ENCODE results near the gene B3GALT2.
"Not testable (repeated sequence)": the region's sequence is repeated elsewhere in the genome, so short reads cannot be mapped to it uniquely, and the experiment has no call there.

The B3GALT2 gene, protein sequence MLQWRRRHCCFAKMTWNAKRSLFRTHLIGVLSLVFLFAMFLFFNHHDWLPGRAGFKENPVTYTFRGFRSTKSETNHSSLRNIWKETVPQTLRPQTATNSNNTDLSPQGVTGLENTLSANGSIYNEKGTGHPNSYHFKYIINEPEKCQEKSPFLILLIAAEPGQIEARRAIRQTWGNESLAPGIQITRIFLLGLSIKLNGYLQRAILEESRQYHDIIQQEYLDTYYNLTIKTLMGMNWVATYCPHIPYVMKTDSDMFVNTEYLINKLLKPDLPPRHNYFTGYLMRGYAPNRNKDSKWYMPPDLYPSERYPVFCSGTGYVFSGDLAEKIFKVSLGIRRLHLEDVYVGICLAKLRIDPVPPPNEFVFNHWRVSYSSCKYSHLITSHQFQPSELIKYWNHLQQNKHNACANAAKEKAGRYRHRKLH

DNA sequence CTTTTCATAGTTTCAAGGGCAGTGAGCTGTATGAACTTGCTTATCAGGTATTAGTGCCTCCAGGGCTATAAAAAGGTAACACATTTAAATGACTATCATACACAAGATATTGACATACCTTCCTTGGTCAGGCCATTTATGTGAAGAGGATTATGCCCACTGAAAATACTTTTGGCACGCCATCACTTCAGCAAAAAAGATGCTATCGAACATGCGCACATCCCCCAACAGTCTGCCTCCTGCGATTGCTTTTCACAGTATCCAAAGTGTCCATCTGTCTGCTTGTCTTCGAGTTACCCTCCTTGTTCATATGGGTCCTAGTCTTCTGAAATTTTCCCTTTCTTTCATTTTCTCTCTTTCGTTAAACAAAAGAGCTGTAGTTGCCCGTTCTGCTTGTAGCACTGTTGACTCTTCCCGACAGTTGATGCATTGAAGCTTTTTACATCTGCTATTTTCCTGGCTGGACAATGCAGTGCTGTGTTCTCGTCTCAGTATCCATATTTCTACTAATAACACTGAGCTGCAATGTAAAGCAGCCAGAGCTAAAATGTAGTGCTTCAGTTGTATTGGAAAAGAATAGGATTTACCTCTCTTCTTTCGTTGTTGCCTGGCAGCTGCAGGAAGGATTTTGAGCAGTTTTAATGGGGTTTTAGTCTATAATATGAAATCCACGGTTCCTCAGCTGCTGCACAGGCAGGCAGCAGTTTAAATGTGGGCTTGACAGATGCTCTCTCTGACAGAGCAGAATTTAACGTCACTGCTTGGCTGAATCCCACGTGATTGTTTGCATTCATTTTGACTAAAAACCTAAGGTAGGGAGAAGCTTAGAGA, at the start of gene B3GALT2:
Gene B3GALT2 (minus strand): TSS at position 713 of the 831 bp plus-strand sequence. CDS start 5,051 bp downstream, outside the sequence.
- H3K36me3 ChIP-seq (ENCODE audit: insufficient read depth, low read length): no peaks in the 10 kb centered on the region
- H3K4me1 ChIP-seq (ENCODE audit: insufficient read depth, low read length, poor library complexity, severe bottlenecking): peaks cover 6% of the 10 kb centered on the region
- H3K9me3 ChIP-seq (ENCODE audit: insufficient read depth, low read depth, low read length): no peaks in the 10 kb centered on the region
- H3K4me3 ChIP-seq (ENCODE audit: low read length, poor library complexity, severe bottlenecking): no peak within 1 kb of the TSS
- H3K9me2 ChIP-seq (replicated peaks; ENCODE audit: low read depth, low read length): no peaks in the 10 kb centered on the region
- no peak within 1 kb of the TSS for H3K9ac ChIP-seq (ENCODE audit: low read depth, low read length, poor library complexity, severe bottlenecking)
- no peak within 1 kb of the TSS for H3K4me2 ChIP-seq (ENCODE audit: low read depth, low read length, poor library complexity, severe bottlenecking)
- H3F3A ChIP-seq (ENCODE audit: low read depth): no peaks in the 10 kb centered on the region
- no peak within 1 kb of the TSS for H2AFZ ChIP-seq (ENCODE audit: low read length)
- H3K27me3 ChIP-seq (ENCODE audit: insufficient read depth, low read length, poor library complexity, severe bottlenecking): no peaks in the 10 kb centered on the region
- TF ChIP-seq EZH2phosphoT487 (IDR thresholded peaks at IDR 0.05; ENCODE audit: borderline replicate concordance): no peak
- H4K20me1 ChIP-seq (ENCODE audit: insufficient read depth, low read length, poor library complexity, severe bottlenecking): peaks cover 66% of the 10 kb centered on the region
- peaks cover 81% of the 10 kb centered on the region for H3K79me2 ChIP-seq (ENCODE audit: insufficient read depth, low read length)

DNA sequence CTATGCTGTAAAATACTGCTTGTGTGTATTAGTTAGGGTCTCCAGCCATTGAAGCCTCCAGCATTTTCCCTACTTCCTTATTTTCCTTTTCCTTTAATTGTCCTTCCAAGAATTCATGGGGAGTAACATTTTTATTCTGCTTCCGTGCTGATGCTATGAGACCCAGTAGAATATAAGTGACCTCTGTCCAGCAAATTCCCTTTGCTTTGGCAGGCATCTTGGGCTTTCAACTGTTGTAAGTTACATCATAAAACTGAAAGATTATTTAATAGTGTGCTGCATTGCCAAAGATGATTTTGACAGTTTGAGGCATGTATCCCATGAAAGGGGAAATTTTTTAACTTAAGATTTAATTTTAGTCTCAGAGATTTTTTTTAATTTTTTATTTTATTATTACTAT, 48.1 kb upstream of the B3GALT2 start:
- no peaks in the 10 kb centered on the region for H3K9me3 ChIP-seq (ENCODE audit: insufficient read depth, low read depth, low read length)
- H4K20me1 ChIP-seq (ENCODE audit: insufficient read depth, low read length, poor library complexity, severe bottlenecking): no peaks in the 10 kb centered on the region
- H3K4me2 ChIP-seq (ENCODE audit: low read depth, low read length, poor library complexity, severe bottlenecking): no peak overlapping the region
- TF ChIP-seq, protein P1, sequence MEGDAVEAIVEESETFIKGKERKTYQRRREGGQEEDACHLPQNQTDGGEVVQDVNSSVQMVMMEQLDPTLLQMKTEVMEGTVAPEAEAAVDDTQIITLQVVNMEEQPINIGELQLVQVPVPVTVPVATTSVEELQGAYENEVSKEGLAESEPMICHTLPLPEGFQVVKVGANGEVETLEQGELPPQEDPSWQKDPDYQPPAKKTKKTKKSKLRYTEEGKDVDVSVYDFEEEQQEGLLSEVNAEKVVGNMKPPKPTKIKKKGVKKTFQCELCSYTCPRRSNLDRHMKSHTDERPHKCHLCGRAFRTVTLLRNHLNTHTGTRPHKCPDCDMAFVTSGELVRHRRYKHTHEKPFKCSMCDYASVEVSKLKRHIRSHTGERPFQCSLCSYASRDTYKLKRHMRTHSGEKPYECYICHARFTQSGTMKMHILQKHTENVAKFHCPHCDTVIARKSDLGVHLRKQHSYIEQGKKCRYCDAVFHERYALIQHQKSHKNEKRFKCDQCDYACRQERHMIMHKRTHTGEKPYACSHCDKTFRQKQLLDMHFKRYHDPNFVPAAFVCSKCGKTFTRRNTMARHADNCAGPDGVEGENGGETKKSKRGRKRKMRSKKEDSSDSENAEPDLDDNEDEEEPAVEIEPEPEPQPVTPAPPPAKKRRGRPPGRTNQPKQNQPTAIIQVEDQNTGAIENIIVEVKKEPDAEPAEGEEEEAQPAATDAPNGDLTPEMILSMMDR (conservative IDR thresholded peaks at IDR 0.05; ENCODE audit: low read length): no peak
- TF ChIP-seq EZH2phosphoT487 (IDR thresholded peaks at IDR 0.05; ENCODE audit: borderline replicate concordance): no peak
- H2AFZ ChIP-seq (ENCODE audit: low read length): no peak overlapping the region
- H3K9me2 ChIP-seq (replicated peaks; ENCODE audit: low read depth, low read length): no peaks in the 10 kb centered on the region
- no peaks in the 10 kb centered on the region for H3K79me2 ChIP-seq (ENCODE audit: insufficient read depth, low read length)
- H3K4me1 ChIP-seq (ENCODE audit: insufficient read depth, low read length, poor library complexity, severe bottlenecking): no peaks in the 10 kb centered on the region
- no peak overlapping the region for H3K4me3 ChIP-seq (ENCODE audit: low read length, poor library complexity, severe bottlenecking)
- peaks cover 50% of the 10 kb centered on the region; the same call in 1 of the 2 replicates for H3K36me3 ChIP-seq (ENCODE audit: insufficient read depth, low read length)
- no peak overlapping the region for H3K9ac ChIP-seq (ENCODE audit: low read depth, low read length, poor library complexity, severe bottlenecking)
- no peaks in the 10 kb centered on the region for H3K27me3 ChIP-seq (ENCODE audit: insufficient read depth, low read length, poor library complexity, severe bottlenecking)
- H3F3A ChIP-seq (ENCODE audit: low read depth): no peaks in the 10 kb centered on the region

DNA sequence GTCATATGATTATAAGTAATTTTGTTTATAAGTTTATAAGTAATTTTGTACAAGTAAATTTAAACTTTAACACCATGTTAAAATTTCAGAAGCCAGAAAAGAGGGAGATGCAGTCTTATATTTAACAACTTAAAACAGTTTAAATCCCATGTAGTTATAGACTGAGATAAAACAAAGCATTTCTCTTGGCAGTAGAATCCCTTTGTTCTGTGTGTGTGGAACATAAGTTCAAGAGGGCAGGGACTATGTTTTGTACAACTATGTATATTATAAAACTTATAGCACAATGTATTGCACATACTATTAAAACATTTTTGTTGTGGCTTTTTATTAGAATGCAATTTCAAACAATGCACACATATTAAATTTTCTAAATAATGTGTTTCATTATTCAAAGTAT, 44.7 kb upstream of the B3GALT2 start:
- not testable (repeated sequence) for H3K79me2 ChIP-seq (ENCODE audit: insufficient read depth, low read length); H3K4me3 ChIP-seq (ENCODE audit: low read length, poor library complexity, severe bottlenecking); H3K9me3 ChIP-seq (ENCODE audit: insufficient read depth, low read depth, low read length); H3K9me2 ChIP-seq (replicated peaks; ENCODE audit: low read depth, low read length); H4K20me1 ChIP-seq (ENCODE audit: insufficient read depth, low read length, poor library complexity, severe bottlenecking); H2AFZ ChIP-seq (ENCODE audit: low read length); H3K27me3 ChIP-seq (ENCODE audit: insufficient read depth, low read length, poor library complexity, severe bottlenecking); H3K4me1 ChIP-seq (ENCODE audit: insufficient read depth, low read length, poor library complexity, severe bottlenecking); H3K9ac ChIP-seq (ENCODE audit: low read depth, low read length, poor library complexity, severe bottlenecking); H3K4me2 ChIP-seq (ENCODE audit: low read depth, low read length, poor library complexity, severe bottlenecking); H3F3A ChIP-seq (ENCODE audit: low read depth)
- H3K36me3 ChIP-seq (ENCODE audit: insufficient read depth, low read length): peaks cover 25% of the 10 kb centered on the region; the same call in 1 of the 2 replicates

DNA sequence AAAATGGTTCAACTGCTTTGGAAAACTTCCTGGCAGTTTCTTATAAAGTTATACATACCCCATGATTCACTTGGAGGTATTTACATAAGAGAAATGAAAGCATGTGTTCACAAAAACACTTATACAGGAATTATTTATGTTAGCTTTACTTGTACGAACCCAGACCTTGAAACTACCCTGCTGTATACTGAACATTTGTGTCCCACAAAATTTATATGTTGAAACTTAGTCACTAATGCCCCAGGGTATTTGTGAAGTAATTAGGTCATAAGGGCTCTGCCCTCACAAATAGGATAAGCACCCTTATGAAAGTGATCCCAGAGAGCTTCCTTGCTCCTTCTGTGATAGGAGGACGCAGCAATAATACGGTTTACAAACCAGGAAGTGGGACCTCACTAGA, 42.7 kb upstream of the B3GALT2 start:
- no peaks in the 10 kb centered on the region for H3K4me1 ChIP-seq (ENCODE audit: insufficient read depth, low read length, poor library complexity, severe bottlenecking)
- H2AFZ ChIP-seq (ENCODE audit: low read length): no peak overlapping the region
- no peaks in the 10 kb centered on the region for H3K9me2 ChIP-seq (replicated peaks; ENCODE audit: low read depth, low read length)
- no peaks in the 10 kb centered on the region for H4K20me1 ChIP-seq (ENCODE audit: insufficient read depth, low read length, poor library complexity, severe bottlenecking)
- no peak overlapping the region for H3K9ac ChIP-seq (ENCODE audit: low read depth, low read length, poor library complexity, severe bottlenecking)
- H3K4me2 ChIP-seq (ENCODE audit: low read depth, low read length, poor library complexity, severe bottlenecking): no peak overlapping the region
- H3K27me3 ChIP-seq (ENCODE audit: insufficient read depth, low read length, poor library complexity, severe bottlenecking): no peaks in the 10 kb centered on the region
- no peaks in the 10 kb centered on the region for H3F3A ChIP-seq (ENCODE audit: low read depth)
- H3K36me3 ChIP-seq (ENCODE audit: insufficient read depth, low read length): peaks cover 19% of the 10 kb centered on the region; the same call in 1 of the 2 replicates
- no peak overlapping the region for H3K4me3 ChIP-seq (ENCODE audit: low read length, poor library complexity, severe bottlenecking)
- no peaks in the 10 kb centered on the region for H3K9me3 ChIP-seq (ENCODE audit: insufficient read depth, low read depth, low read length)
- no peak for TF ChIP-seq EZH2phosphoT487 (IDR thresholded peaks at IDR 0.05; ENCODE audit: borderline replicate concordance)
- TF ChIP-seq, protein P1 (conservative IDR thresholded peaks at IDR 0.05; ENCODE audit: low read length): no peak
- H3K79me2 ChIP-seq (ENCODE audit: insufficient read depth, low read length): peaks cover 11% of the 10 kb centered on the region; the same call in 1 of the 2 replicates

Data from Loucy (cell line).